HL-60 (cell line): ENCODE data around the gene RBCK1.

Source experiments
- DNase-seq, 2 experiments: peaks; one replicate each; pipeline ENCODE4 v3.0.0-alpha.2; 2010 to 2020; ENCODE audit warnings: low read depth in 1 of 2, low spot score in 1 of 2
- H3K27ac ChIP-seq: fragments of 250-450 bp; sonication (Bioruptor Pico); replicated peaks from 2 replicates; pipeline ENCODE4 v1.5.1; 2020; ENCODE audit warnings: mild to moderate bottlenecking, moderate library complexity
- H3K27me3 ChIP-seq: fragments of 250-450 bp; sonication (Bioruptor Pico); 2 replicates; pipeline ENCODE4 v1.5.1; 2021; ENCODE audit warnings: mild to moderate bottlenecking, moderate library complexity; ENCODE audit not compliant: insufficient read depth, poor library complexity, severe bottlenecking
- H3K4me3 ChIP-seq: replicated peaks from 2 replicates; pipeline ENCODE4 v1.5.1; 2011; ENCODE audit warnings: mild to moderate bottlenecking, control low read depth, low read length; ENCODE audit not compliant: insufficient read depth
- CTCF ChIP-seq: IDR thresholded peaks from one replicate; pipeline ENCODE4 v1.5.1; 2011; ENCODE audit warnings: low read length, control low read depth, inconsistent platforms; ENCODE audit not compliant: insufficient read depth
- GABPA ChIP-seq: IDR thresholded peaks from 2 replicates; pipeline ENCODE4 v1.6.1; 2012; ENCODE audit warnings: low read depth
- POLR2AphosphoS5 ChIP-seq: IDR thresholded peaks from 2 replicates; pipeline ENCODE4 v1.6.1; 2012; ENCODE audit warnings: low read depth
- REST ChIP-seq: IDR thresholded peaks from 2 replicates; pipeline ENCODE4 v1.6.1; 2012; ENCODE audit warnings: low read depth; ENCODE audit not compliant: insufficient replicate concordance
- SPI1 ChIP-seq: IDR thresholded peaks from 2 replicates; pipeline ENCODE4 v1.6.1; 2012; ENCODE audit warnings: low read depth, mild to moderate bottlenecking, borderline replicate concordance

RBCK1 gene

GRCh38 chr20:416950-417800 is 9.1 kb downstream of the RBCK1 start:
- TF ChIP-seq SPI1 (no peak), GABPA (no peak), CTCF (no peak), REST (no peak), POLR2AphosphoS5 (no peak)
- no peak for DNase-seq
- no peaks in the 10 kb centered on the region for H3K27me3 ChIP-seq
- no peak overlapping the region for H3K27ac ChIP-seq
- no peak overlapping the region for H3K4me3 ChIP-seq

GRCh38 chr20:417801-418342 is 9.8 kb downstream of the RBCK1 start:
- TF ChIP-seq REST (no peak), CTCF (no peak), GABPA (no peak), POLR2AphosphoS5 (no peak), SPI1 (no peak)
- Histone ChIP-seq H3K4me3 (no peak overlapping the region), H3K27ac (no peak overlapping the region), H3K27me3 (no peaks in the 10 kb centered on the region)
- DNase-seq = no peak

GRCh38 chr20:418858-419365 is 10.8 kb downstream of the RBCK1 start:
- no peak overlapping the region for H3K4me3 ChIP-seq
- no peak overlapping the region for H3K27ac ChIP-seq
- H3K27me3 ChIP-seq = no peaks in the 10 kb centered on the region
- no peak for TF ChIP-seq GABPA
- TF ChIP-seq REST = no peak
- TF ChIP-seq SPI1 = no peak
- TF ChIP-seq CTCF = no peak
- TF ChIP-seq POLR2AphosphoS5 = no peak
- no peak for DNase-seq
